WTC11 (cell line): Measurements from ENCODE around the gene ZNF226.

Source experiments
- CTCF ChIP-seq: fragments of 200-600 bp; IDR thresholded peaks from 2 replicates; pipeline ENCODE4 v1.8.0; 2022; ENCODE audit warnings: antibody characterized with exemption
- E2F1 ChIP-seq: sonication (generic); formaldehyde crosslinking; IDR thresholded peaks from 2 replicates; pipeline ENCODE4 v1.8.0; 2022; ENCODE audit warnings: mild to moderate bottlenecking, missing genetic modification reagents
- ETV6 ChIP-seq: sonication (generic); formaldehyde crosslinking; IDR thresholded peaks from 2 replicates; pipeline ENCODE4 v1.8.1; 2022; ENCODE audit warnings: mild to moderate bottlenecking, missing genetic modification reagents
- FOXJ3 ChIP-seq: sonication (generic); formaldehyde crosslinking; IDR thresholded peaks from 2 replicates; pipeline ENCODE4 v1.9.0; 2021; ENCODE audit warnings: missing genetic modification reagents, mild to moderate bottlenecking, borderline replicate concordance
- NFATC4 ChIP-seq: fragments of 250-450 bp; sonication (Bioruptor Pico); IDR thresholded peaks from 2 replicates; pipeline ENCODE4 v1.9.0; 2021; ENCODE audit warnings: mild to moderate bottlenecking
- NR1H2 ChIP-seq: sonication (generic); formaldehyde crosslinking; IDR thresholded peaks from 2 replicates; pipeline ENCODE4 v1.9.0; 2021; ENCODE audit warnings: mild to moderate bottlenecking, moderate library complexity, missing genetic modification reagents
- NR2C2 ChIP-seq: sonication (generic); formaldehyde crosslinking; IDR thresholded peaks from 2 replicates; pipeline ENCODE4 v1.8.0; 2022; ENCODE audit warnings: mild to moderate bottlenecking, missing genetic modification reagents
- TCF7 ChIP-seq: sonication (generic); formaldehyde crosslinking; IDR thresholded peaks from 2 replicates; pipeline ENCODE4 v1.8.0; 2022; ENCODE audit warnings: mild to moderate bottlenecking, low read depth, missing genetic modification reagents, moderate library complexity
- TEAD4 ChIP-seq: sonication (generic); formaldehyde crosslinking; IDR thresholded peaks from 2 replicates; pipeline ENCODE4 v1.8.0; 2022; ENCODE audit warnings: mild to moderate bottlenecking, missing genetic modification reagents
- USF2 ChIP-seq: sonication (generic); formaldehyde crosslinking; IDR thresholded peaks from 2 replicates; pipeline ENCODE4 v1.8.1; 2023; ENCODE audit warnings: mild to moderate bottlenecking, missing genetic modification reagents, moderate library complexity
- ZNF138 ChIP-seq: sonication (generic); formaldehyde crosslinking; conservative IDR thresholded peaks from 2 replicates; pipeline ENCODE4 v1.8.1; 2022; ENCODE audit warnings: mild to moderate bottlenecking, moderate library complexity, missing genetic modification reagents
- ZNF423 ChIP-seq: fragments of 250-450 bp; sonication (Bioruptor Pico); IDR thresholded peaks from 2 replicates; pipeline ENCODE4 v2.1.2; 2022; ENCODE audit warnings: mild to moderate bottlenecking, moderate library complexity
- TF ChIP-seq, protein P1 (sequence below): sonication (generic); formaldehyde crosslinking; IDR thresholded peaks from 2 replicates; pipeline ENCODE4 v1.8.0; 2022; ENCODE audit warnings: mild to moderate bottlenecking, missing genetic modification reagents
- TF ChIP-seq, protein P2 (sequence below): sonication (generic); formaldehyde crosslinking; IDR thresholded peaks from 2 replicates; pipeline ENCODE4 v1.8.1; 2023; ENCODE audit warnings: mild to moderate bottlenecking, missing genetic modification reagents

DNA sequence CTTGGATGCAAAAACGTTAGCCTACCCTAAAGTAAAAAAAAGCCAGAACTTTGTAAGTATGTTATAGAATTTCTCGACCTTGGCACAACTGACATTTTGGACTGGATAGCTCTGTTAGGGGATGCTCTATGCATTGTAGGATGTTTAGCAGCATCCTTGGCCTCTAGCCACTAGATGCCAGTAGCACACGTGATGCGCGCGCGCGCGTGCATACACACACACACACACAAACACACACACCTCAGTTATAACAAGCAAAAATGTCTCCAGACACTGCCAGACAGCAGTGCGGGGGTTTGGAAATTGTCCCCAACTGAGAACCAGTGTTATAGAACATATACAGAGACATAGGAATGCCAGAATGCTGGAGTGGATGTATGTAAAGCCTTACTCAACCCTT is 17.2 kb downstream of the ZNF226 start:
- TF ChIP-seq, protein P1, sequence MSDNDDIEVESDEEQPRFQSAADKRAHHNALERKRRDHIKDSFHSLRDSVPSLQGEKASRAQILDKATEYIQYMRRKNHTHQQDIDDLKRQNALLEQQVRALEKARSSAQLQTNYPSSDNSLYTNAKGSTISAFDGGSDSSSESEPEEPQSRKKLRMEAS (CRISPR knock-in tag), result no peak
- TF ChIP-seq NR1H2 (CRISPR knock-in tag) (no peak), ZNF423 (no peak), TEAD4 (CRISPR knock-in tag) (no peak), ZNF138 (no peak), CTCF (no peak), E2F1 (CRISPR knock-in tag) (no peak), NFATC4 (CRISPR knock-in tag) (no peak), ETV6 (no peak), NR2C2 (no peak), USF2 (no peak), TCF7 (CRISPR knock-in tag) (no peak), FOXJ3 (no peak)
- TF ChIP-seq, protein P2, sequence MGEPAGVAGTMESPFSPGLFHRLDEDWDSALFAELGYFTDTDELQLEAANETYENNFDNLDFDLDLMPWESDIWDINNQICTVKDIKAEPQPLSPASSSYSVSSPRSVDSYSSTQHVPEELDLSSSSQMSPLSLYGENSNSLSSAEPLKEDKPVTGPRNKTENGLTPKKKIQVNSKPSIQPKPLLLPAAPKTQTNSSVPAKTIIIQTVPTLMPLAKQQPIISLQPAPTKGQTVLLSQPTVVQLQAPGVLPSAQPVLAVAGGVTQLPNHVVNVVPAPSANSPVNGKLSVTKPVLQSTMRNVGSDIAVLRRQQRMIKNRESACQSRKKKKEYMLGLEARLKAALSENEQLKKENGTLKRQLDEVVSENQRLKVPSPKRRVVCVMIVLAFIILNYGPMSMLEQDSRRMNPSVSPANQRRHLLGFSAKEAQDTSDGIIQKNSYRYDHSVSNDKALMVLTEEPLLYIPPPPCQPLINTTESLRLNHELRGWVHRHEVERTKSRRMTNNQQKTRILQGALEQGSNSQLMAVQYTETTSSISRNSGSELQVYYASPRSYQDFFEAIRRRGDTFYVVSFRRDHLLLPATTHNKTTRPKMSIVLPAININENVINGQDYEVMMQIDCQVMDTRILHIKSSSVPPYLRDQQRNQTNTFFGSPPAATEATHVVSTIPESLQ (CRISPR knock-in tag), result no peak
